Glomerular visceral epithelial cell (primary cell): ENCODE measurements around the gene KDM7A.

Experiments used
- DNase-seq: peaks from one replicate; pipeline ENCODE4 v3.0.0-alpha.2; 2016; ENCODE audit errors: extremely low spot score

The KDM7A gene

DNA sequence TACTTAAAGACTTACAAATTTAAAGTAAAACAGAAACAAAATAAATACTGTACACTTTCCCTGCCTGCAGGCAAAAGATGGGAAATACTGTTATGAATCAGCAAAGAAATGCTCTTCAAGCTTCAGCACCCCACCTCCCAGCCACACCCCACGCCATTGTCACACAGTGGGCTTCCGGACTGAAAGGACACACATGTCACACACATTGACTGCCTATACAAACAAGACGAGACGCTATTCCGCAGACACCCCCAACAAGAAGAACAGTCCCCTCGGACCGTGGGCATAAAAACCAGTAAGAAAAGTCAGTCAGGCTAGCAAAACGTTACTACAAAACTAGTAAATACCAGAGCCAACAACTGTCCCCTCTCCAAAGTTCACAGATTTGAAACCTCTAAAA is 91.8 kb downstream of the KDM7A start:
- no peak for DNase-seq

DNA sequence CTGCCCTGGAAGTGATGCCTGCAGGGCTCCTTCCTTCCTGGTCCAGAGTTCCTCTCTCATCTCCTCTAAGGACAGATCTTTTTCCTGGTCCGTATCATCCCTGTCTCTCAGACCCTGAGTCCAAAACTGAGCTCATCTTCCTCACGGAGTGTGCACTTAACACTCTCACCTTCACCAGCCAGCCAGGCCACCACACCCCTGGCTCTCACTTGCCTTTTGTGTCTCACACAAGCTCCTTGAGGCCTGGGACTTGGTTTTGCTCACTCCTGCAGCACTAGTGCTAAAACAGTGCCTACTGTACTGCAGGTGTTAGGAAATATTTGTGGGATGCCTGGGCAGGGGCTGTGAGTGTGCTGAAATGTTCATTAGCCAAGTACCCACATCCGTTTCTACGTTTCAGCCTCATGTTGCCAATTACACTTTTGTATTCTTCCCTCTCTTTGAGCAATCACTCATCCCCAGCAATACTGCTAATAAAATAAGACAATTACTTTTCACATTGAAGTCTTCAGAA is 92.6 kb downstream of the KDM7A start:
- no peak for DNase-seq

- no peak for DNase-seq
Measured at GRCh38 chr7:140082770-140083169, 94.0 kb downstream of the KDM7A start.

GRCh38 chr7:140081774-140082425 is 94.9 kb downstream of the KDM7A start:
- DNase-seq: no peak

DNA sequence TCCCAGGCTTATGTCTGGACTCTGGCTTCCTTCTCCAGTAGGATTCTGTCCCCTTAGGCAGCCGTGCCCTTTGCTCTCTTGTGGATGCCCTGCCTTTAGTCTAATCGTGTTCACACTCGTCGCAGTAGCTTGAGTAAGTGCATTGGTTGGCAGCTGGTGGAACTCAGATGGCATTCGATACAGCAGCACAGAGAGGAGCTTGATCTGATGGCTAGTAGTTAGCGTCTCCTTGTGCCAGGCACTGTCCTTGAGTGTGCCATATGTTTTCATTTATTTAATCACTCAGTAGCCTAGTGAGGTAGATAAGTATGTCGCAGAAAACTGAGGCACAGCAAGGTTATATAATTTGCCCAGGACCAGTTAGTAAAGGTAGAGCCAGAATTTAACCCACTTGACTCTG is 95.9 kb downstream of the KDM7A start:
- no peak for DNase-seq

GRCh38 chr7:140079121-140079536 is 97.7 kb downstream of the KDM7A start:
- peak; percentile 84 for DNase-seq

DNA sequence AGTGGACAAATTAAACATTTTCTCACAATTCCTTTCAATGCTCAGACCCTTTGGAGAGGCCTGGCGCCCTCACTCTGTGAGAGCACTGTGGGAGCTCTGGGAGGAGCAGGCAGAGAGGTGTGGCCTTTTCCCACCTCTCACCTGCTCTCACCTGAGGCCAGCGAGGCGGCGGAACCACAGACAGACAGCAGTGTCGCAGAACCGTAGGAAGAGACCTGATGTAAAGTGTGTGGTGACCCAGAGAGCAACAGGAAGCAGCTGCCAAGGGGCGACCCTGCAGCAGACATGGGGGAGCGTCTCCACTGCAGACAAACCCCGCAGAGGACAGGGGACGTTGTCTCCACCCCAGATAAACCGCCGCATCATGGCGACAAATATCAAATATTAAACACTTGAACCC is 98.4 kb downstream of the KDM7A start:
- DNase-seq: no peak

GRCh38 chr7:140074780-140075179 is 102.0 kb downstream of the KDM7A start:
- DNase-seq: no peak

DNA sequence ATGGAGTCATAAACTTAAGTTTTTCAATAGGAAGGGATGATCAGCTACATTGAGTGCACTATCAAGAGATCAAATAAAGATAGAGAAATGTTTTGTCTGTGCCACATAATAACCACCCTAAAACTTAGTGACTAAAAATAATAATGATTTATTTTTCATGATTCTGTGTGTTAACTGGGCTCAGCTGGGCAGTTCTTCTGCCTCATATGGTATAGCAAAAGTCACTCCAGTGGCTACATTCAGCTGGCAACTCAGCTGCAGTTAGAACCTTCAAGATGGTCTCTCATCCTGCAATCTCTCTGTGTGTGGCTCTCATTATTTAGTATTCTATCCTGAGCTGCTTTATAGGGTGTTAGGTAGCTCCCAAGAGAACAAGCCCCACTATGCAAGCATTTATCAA is 106.2 kb downstream of the KDM7A start:
- no peak for DNase-seq

GRCh38 chr7:140069298-140069949 is 107.4 kb downstream of the KDM7A start:
- no peak for DNase-seq

- no peak for DNase-seq
Measured at GRCh38 chr7:140068033-140068432, 108.8 kb downstream of the KDM7A start.

GRCh38 chr7:140067052-140067451 is 109.7 kb downstream of the KDM7A start:
- no peak for DNase-seq

GRCh38 chr7:140062528-140063299 is 114.1 kb downstream of the KDM7A start, which contains the start of gene PARP12:
Gene PARP12, minus strand, starts transcription at chr7:140062951. Its CDS starts 104 bp downstream, at chr7:140062847.
- peak; percentile 89 for DNase-seq

- DNase-seq: peak; percentile 20
Measured at GRCh38 chr7:140062118-140062527, 114.7 kb downstream of the KDM7A start.

DNA sequence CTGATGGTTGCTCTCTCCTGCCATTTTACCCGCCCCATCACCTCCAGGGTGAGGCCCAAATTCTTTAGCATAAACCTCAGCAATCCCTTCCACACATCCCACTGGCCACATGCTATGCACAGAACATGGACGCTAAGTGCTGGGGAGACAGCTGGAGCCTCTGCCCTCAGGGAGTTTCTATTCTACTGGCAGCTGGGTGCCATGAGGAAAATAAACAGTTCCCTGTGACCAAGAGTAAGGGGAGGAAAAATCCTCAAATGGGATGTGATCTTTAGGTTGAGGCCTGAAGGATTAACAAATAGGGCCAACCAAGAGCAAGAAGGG is 115.2 kb downstream of the KDM7A start:
- peak; percentile 2 for DNase-seq

DNA sequence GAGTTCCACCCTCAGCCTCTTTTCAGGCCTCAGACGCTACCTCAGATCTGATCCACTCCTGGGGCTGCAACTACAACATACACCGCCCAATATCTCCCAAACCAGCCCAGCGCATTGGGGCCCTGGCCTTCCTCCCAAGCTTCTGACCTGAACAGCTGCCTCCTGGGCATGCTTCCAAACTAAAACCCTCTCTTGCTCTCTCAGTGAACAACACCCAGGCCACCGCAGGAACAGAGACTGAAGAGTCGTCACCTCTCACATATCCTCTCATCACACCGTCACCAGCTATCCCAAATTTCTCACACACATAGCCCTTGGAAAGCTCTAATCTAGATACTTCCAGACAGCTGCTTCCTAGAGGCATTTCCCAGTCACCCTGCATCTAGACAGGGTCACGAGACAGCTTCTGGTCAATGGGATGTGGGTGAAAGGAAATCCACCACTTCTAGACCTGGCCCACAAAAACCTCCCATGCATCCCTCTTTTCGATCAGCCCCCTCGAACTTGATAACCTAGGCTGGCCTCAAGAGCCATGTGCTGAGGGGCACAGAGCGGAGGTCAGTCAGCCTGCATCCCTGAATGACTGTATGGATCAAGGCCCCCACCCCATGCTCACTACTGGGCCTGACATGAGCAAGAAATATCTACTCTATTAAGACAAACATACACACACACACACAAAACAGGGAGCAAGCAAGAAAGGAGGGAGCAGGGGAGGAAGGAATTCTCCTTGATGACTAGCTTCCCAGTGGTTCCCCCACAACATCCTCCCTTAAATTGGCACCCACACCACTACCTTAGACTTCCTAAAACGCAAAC is 115.8 kb downstream of the KDM7A start:
- DNase-seq: no peak

DNA sequence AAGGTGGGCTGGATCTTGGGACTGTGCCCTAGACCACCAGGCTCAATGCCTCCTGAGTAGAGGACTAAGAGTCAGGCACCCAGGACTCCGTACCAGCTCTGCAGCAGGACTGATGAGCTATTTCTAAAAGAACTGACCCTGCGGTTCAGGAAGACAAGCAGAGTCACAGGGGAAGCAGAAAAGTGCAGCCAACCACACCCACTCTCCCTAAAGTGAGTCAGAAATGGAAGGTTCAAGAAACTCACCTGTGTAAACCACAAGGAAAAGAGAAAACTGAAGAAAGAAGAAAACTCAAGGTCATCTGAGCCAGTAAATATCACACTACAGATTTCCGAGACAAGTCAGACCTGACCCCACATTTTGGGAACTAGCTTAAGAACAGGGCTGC is 116.5 kb downstream of the KDM7A start:
- DNase-seq: no peak

- peak; percentile 86 for DNase-seq
Measured at GRCh38 chr7:140059273-140060242, 117.2 kb downstream of the KDM7A start.

GRCh38 chr7:140058517-140058916 is 118.3 kb downstream of the KDM7A start:
- DNase-seq: no peak

- no peak for DNase-seq
Measured at GRCh38 chr7:140057143-140057535, 119.6 kb downstream of the KDM7A start.
